Ovary (tissue), 9 donors: ENCODE results near the gene PTPRG. TPM values are rescaled to one million over a fixed set of nuclear protein-coding genes. Genes with fewer than 3 reads are reported as not detected.

ENCODE experiments used
- DNase-seq, 5 donors: peaks; one replicate each; pipeline ENCODE4 v3.0.0-alpha.2; 2019 to 2020
- H3K27ac ChIP-seq, 2 donors: fragments of 200-600 bp; one replicate each; pipeline versions ENCODE4 v1.5.1 to v1.8.0; 2019 to 2022
- H3K27me3 ChIP-seq: fragments of 200-600 bp; one replicate; pipeline ENCODE4 v1.8.0; 2022
- H3K36me3 ChIP-seq: fragments of 200-600 bp; sonication (generic); one replicate; pipeline ENCODE4 v1.5.1; 2019
- H3K4me1 ChIP-seq: one replicate; pipeline ENCODE4 v1.8.1; 2013; ENCODE audit warnings: mild to moderate bottlenecking, moderate library complexity; ENCODE audit not compliant: insufficient read depth
- H3K4me3 ChIP-seq: fragments of 200-600 bp; sonication (generic); one replicate; pipeline ENCODE4 v1.5.1; 2017
- H3K9me3 ChIP-seq, 2 donors: fragments of 200-600 bp in 1 of 2; sonication (generic) in 1 of 2; one replicate each; pipeline versions ENCODE4 v1.5.1 to v1.8.1; 2013 to 2019; ENCODE audit warnings: mild to moderate bottlenecking in 1 of 2, moderate library complexity in 1 of 2
- CTCF ChIP-seq, 3 donors: fragments of 450-650 bp in 2 of 3; fragments of 200-600 bp in 1 of 3; IDR thresholded peaks; one replicate each; pipeline versions ENCODE4 v1.5.1 to v1.8.0; 2016 to 2022; ENCODE audit warnings: antibody characterized with exemption in 3 of 3, mild to moderate bottlenecking in 1 of 3
- EP300 ChIP-seq: sonication (generic); formaldehyde crosslinking; IDR thresholded peaks from one replicate; pipeline ENCODE4 v1.6.1; 2017; ENCODE audit warnings: antibody characterized with exemption
- POLR2A ChIP-seq: fragments of 450-650 bp; IDR thresholded peaks from one replicate; pipeline ENCODE4 v1.6.1; 2017; ENCODE audit warnings: antibody characterized with exemption, mild to moderate bottlenecking, moderate library complexity
- WGBS, 3 donors: extraction: QIAGEN DNeasy Blood & Tissue Kit in 1 of 3; methylation state at CpG; one replicate each; pipeline versions ENCODE4 v1.1.5 to v1.1.7; 2013 to 2017; 5-methylcytosine and 5-hydroxymethylcytosine counted together
- intact Hi-C, 4 donors: fragments of 100-400 bp; cut with DNase I; formaldehyde crosslinking; loops; one replicate each; pipeline versions ENCODE4 v1.11.0 to v1.15.1; 2022 to 2023
- polyA plus RNA-seq, 2 donors: library from polyadenylated mRNA; stranded (reverse); fragments of 200-250 nt in 1 of 2; fragments of 350-450 nt in 1 of 2; fragmentation: Illumina TruSeq in 1 of 2; extraction: RNeasy Lipid Tissue Mini Kit (QIAGEN cat#74804) in 1 of 2; gene quantifications; one replicate each; pipeline ENCODE4 v1.2.3, GENCODE V29; 2013 to 2014
- total RNA-seq, 7 donors: library from RNA; depleted of rRNA in 2 of 7; stranded (reverse); fragments of >200 nt in 2 of 7; fragmentation: NEBNext Ultra II Directional in 3 of 7; extraction: Animal tissue kit (Norgen Biotek cat#: 25700) in 3 of 7; gene quantifications; one replicate each; pipeline versions ENCODE4 v1.1.0 to v1.2.4, GENCODE V29; 2016 to 2023
- donor health status: DM: no; HTN: no; CAD: no; lungs with moderate emphysema.
- donor health status: DM: no; HTN: no; CAD: no.
- donor health status: Bipolar disorder and iron deficiency.
- donor health status: DM: yes; HTN: yes; CAD: no.
- donor health status: DM: no; HTN: no; CAD: no.
- donor health status: DM: yes; HTN: yes; CAD: no.

Gene PTPRG
- total and polyA plus RNA-seq, 9 donors, result 18.2 to 87.9 (median 47.7) TPM

- 79 to 87% (median 81%) methylated on average over 9 of the region's 9 CpGs for WGBS, 3 donors
- Histone ChIP-seq H3K27me3 (no peaks in the 10 kb centered on the region), H3K36me3 (no peaks in the 10 kb centered on the region), H3K27ac (no peak overlapping the region), H3K4me1 (peaks cover 12% of the 10 kb centered on the region), H3K9me3 (no peaks in the 10 kb centered on the region), H3K4me3 (no peak overlapping the region)
- TF ChIP-seq POLR2A, result no peak
- TF ChIP-seq CTCF (IDR thresholded peaks at IDR 0.05), result no peak
- no peak for TF ChIP-seq EP300
- DNase-seq, result no peak
- intact Hi-C loops, result loop anchor here (5.0 to 10.0 kb wide), 4 partner anchors 325 to 627 kb away; partner anchors contain the start of gene PTPRG (in 4 of the 4)
Observed at GRCh38 chr3:62189376-62189698, 628.0 kb downstream of the PTPRG start.

GRCh38 chr3:62192891-62193290, 631.5 kb downstream of the PTPRG start:
- H3K4me3 ChIP-seq, result no peak overlapping the region
- no peaks in the 10 kb centered on the region for H3K27me3 ChIP-seq
- no peaks in the 10 kb centered on the region for H3K36me3 ChIP-seq
- H3K27ac ChIP-seq, result no peak overlapping the region
- TF ChIP-seq CTCF (IDR thresholded peaks at IDR 0.05) (no peak), EP300 (no peak), POLR2A (no peak)
- H3K9me3 ChIP-seq, result no peaks in the 10 kb centered on the region
- intact Hi-C loops, result no loop called here
- 80 to 85% (median 82%) methylated on average over 5 of the region's 5 CpGs for WGBS, 3 donors
- H3K4me1 ChIP-seq, result no peaks in the 10 kb centered on the region
- no peak for DNase-seq

GRCh38 chr3:62193586-62194345, 632.4 kb downstream of the PTPRG start:
- 90% methylated on average over 10 of the region's 10 CpGs for WGBS, 3 donors
- no peak for DNase-seq
- no peak overlapping the region for H3K4me3 ChIP-seq
- H3K27me3 ChIP-seq, result no peaks in the 10 kb centered on the region
- TF ChIP-seq POLR2A, result no peak
- TF ChIP-seq EP300, result no peak
- no peak for TF ChIP-seq CTCF (IDR thresholded peaks at IDR 0.05)
- no peaks in the 10 kb centered on the region for H3K9me3 ChIP-seq
- intact Hi-C loops, result no loop called here
- no peaks in the 10 kb centered on the region for H3K4me1 ChIP-seq
- H3K27ac ChIP-seq, result no peak overlapping the region
- no peaks in the 10 kb centered on the region for H3K36me3 ChIP-seq

GRCh38 chr3:62197350-62198012, 636.1 kb downstream of the PTPRG start:
- intact Hi-C loops, result no loop called here
- Histone ChIP-seq H3K4me3 (no peak overlapping the region), H3K27ac (no peak overlapping the region), H3K9me3 (no peaks in the 10 kb centered on the region), H3K27me3 (no peaks in the 10 kb centered on the region), H3K36me3 (no peaks in the 10 kb centered on the region), H3K4me1 (no peaks in the 10 kb centered on the region)
- TF ChIP-seq POLR2A, result no peak
- TF ChIP-seq CTCF (IDR thresholded peaks at IDR 0.05), result no peak
- TF ChIP-seq EP300, result no peak
- WGBS, 3 donors, result 77 to 82% (median 78%) methylated on average over 5 of the region's 5 CpGs
- no peak for DNase-seq
